HG02885 (cell line): Measurements from ENCODE around the gene ZNF610.
"Not testable (repeated sequence)": the region's sequence is repeated elsewhere in the genome, so short reads cannot be mapped to it uniquely, and the experiment has no call there.

Experiments
- ATAC-seq: cut with Tn5 transposase; IDR thresholded peaks from one replicate; pipeline ENCODE4 v1.9.1; 2021; ENCODE audit warnings: mild to moderate bottlenecking; ENCODE audit not compliant: unreplicated experiment, poor library complexity

ZNF610 gene

DNA sequence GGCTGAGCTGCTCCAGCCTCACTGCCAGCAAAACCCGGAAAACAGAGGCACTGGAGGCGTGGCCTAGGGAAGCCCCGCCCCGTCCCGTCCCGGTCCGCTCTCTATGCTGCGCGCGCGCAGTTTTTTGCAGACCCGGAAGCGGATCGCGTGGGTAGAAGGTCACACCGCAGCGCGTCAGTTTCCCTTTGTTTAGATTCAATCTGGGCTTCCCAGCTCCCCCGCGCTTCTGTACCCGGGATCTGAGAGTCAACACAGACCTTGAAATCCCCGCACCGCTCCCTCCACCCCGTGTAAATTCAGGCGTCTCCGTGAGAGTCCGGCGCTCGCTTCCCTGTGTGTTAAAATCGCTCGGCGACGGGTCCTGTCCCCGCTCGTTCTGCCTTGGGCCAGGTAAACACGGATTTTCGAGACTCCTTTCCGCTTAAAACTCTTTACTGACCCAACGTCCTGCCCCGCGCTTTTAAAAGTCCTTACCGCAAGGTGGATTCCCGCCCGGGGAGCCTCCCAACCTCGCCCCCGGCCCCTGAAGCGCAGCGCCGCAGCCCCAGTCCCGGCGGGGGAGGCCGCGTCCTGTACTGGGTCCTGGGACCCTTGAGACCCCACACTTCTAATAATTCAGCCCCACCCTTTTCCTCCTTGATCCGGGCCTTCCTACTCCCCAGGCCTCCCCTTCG lies at the start of gene ZNF610:
Gene ZNF610 (plus strand): TSS at position 127 of the 674 bp plus-strand sequence. CDS start 12,930 bp downstream, outside the sequence.
- no peak for ATAC-seq

DNA sequence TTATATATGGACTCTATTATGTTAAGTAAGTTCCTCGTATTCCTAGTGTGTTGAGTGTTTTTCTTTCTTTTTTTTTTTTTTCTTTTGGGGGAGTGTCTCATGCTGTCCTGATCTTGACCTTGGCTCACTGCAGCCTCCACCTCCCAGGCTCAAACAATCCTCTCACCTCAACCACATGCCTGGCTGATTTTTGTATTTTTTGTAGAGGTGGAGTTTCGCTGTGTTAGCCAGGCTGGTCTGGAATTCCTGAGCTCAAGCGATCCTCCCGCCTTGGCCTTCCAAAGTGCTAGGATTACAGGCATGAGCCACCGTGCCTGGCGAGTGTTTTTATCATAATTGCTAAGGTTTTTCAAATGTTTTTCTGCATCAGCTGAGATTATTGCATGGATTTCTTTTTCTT lies 49.8 kb upstream of the ZNF610 start:
- ATAC-seq = no peak

DNA sequence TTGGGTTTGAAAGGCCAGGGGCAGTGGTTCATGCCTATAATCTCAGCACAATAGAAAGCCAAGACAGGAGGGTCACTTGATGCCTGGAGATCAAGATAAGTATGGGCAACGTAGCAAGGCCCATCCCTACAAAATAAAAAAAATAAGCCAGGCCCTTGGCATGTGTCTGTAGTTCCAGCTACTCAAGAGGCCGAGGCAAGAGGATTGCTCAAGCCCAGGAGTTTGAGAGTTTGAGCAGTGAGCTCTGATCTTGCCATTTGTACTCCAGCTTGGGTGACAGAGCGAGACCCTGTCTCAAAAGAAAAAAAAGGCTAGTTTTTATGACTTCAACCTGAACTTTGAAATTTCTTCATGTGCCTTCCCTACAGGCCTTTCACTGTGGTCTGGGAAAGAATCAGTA lies 44.3 kb upstream of the ZNF610 start:
- no peak for ATAC-seq

DNA sequence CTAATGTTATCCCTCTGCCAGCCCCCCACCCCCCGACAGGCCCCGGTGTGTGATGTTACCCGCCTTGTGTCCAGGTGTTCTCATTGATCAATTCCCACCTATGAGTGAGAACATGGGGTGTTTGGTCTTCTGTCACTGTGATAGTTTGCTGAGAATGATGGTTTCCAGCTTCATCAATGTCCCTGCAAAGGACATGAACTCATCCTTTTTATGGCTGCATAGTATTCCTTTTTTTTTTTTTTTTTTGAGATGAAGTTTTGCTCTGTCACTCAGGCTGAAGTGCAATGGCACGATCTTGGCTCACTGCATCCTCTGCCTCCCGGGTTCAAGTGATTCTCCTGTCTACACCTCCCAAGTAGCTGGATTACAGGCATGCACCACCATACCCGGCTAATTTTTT lies 43.1 kb upstream of the ZNF610 start:
- ATAC-seq = not testable (repeated sequence)

DNA sequence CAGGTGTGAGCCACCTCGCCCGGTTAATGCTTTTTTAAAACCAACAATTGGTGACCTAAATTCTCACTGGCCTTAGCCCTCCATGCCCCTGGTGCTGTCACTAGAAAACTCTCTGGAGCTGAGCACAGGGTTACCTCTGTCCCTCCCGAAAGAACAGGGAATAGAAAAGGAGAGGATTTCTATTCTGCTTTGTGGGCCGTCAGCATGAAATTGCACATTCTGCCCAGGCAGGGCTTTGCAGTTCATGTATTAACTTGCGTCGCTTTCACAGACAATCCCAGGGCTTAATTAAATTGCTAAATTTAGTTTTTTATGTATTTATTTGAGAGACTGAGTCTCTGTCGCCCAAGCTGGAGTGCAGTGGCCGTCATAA lies 39.7 kb upstream of the ZNF610 start:
- ATAC-seq = peak; percentile 11

DNA sequence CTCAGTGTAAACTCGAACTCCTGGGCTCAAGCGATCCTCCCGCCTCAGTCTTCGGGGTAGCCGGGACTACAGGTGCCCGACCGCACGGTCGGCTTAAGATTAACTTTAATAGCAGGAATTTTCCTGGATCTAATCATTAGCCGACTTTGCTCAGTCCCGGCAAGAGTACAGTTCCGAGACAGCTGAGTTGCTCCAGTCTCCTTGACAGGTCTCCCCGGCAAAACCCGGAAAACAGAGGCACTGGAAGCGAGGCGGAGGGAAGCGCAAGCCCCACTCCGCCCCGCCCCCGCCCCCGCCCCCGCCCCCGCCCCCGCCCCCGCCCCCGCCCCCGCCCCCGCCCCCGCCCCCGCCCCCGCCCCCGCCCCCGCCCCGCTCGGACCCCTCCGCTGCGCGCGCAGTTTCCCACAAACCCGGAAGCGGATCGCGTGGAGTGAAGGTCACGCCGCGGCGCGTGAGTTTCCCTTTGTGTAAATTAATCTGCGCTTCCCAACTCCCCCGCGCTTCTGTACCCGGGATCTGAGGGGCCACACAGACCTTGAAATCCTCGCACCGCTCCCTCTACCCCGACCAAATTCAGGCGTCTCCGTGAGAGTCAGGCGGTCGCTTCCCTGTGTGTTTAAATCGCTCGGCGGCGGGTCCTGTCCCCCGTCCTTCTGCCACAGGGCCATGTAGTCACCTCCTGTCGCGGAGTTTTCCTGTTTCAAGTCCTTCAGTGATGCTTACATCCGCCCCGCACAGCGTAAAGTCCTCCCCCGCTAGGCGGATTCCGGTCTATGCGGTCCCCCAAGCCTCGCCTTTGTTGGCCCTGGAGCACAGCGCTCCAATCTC lies 39.1 kb upstream of the ZNF610 start, which contains the start of gene ZNF480:
Gene ZNF480 (plus strand): TSS at position 397 of the 828 bp plus-strand sequence. CDS start 3,244 bp downstream, outside the sequence.
- ATAC-seq = peak; percentile 56

DNA sequence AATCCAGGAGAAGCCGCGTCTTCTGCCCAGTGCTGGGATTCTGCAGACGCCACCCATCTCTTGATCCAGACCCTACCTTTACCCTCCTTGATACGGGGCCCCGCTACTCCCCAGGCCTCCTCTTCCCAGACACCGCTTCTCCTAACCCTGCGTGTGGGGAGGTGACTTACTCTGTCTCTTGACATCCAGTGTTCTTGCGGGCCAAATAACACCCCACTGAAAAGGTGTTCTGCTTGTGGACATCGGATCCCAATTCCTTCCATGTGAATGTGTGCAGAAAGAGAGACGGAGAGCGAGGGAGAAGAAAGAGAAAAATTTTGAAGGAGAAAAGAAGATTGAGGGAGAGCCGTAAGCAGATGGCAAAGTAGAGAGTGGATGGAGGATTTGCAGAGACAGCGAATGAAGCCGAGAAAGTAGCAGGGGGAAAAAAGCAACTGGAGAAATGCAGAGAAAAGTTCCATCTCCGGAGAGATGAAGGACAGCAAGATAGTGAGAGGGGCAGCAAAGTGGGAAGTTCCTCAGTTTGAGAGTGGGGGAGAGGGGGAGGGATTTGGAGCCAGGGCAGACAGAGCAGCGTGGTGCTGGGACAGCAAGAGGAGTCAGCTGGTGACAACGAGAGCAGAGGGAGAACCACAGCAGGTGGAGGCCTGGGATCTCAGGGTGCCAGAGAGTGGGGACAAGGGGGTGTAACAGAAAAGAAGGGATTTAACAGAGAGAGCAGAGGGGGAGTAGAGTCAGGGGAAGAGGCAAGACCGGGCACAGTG lies 38.3 kb upstream of the ZNF610 start:
- ATAC-seq = peak; percentile 23

DNA sequence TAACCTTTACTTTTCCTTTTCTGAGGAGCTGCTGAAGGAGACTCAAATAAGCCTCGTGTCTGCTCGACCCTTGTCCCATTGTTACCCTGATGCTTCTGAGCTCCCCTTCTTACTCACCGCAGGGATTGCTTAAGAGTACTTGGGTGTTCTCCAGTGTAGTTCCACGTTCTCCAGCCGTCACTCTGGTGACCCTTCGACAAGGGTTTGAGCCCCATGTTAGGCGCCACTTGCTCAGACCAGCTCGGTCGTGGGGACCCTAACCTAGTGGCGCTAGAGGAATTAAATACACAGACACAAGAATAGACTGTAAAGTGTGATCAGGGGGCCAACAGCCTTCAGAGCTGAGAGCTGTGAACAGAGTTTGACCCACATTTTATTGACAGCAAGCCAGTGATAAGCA lies 28.8 kb upstream of the ZNF610 start:
- ATAC-seq = no peak

DNA sequence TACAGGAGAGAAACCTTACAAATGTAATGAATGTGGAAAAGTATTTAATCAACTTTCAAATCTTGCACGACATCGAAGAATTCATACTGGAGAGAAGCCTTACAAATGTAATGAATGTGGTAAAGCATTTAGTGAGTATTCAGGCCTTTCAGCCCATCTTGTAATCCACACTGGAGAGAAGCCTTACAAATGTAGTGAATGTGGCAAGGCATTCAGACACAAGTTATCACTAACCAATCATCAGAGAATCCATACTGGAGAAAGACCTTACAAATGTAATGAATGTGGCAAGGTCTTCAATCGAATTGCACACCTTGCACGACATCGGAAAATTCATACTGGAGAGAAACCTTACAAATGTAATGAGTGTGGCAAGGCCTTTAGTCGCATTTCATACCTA lies 13.6 kb upstream of the ZNF610 start:
- ATAC-seq = no peak

DNA sequence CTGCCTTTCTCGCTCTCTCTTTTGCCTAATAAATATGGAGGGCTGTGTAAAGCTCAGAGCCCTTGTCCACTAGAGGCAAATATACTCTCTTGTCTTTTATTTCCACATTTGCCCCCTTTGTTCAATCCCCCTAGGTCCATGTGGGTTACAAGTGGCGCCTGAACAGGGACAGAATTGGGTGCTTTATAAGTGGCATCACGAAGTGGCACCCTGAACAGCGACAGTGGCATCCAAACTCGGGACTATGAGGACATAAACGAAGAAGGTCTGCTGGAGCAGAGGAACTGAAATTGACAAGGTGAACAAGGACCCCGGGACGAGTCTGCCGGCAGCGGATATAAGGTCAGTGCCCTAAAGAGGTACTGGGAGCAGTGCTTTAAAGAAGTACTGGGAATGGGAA lies 4.3 kb upstream of the ZNF610 start:
- no peak for ATAC-seq

DNA sequence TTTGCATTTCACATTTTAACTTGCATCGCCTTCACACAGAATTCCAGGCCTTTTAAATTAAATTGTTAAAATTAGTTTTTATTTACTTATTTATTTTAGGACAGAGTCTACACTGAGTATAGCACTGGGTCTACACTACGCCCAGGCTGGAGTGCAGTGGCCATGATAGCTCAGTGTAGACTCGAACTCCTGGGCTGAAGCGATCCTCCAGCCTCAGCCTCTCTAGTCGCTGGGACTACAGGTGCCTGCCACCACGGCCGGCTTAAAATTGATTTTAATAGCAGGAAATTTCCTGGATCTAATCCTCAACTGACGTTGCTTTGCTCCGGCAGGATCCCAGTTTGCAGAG lies 301 bp upstream of the ZNF610 start:
- no peak for ATAC-seq

DNA sequence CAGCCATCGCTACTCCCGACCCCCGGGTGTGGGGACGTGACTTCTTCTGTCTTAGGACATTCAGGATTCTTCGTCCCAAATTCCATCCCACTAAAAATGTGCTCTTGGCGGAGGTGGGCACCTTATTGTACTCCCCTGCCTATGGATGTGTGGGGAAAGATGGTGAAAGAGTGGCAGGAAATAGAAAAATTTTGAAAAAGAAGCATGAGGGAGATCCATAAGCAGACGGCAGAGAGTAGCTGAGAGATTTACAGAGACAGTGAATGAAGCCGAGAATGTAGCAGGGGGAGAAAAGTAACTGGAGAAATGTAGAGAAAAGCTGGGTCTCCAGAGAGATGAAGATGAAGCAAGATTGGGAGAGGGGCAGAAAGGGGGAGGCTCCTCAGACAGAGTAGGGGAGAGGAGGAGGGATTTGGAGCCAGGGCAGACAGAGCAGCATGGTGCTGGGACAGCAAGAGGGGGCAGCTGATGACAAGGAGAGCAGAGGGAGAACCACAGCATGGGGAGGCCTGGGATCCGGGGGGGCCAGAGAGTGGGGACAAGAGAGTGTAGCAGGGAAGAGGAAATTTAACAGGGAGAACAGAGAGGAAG lies 843 bp downstream of the ZNF610 start:
- ATAC-seq = no peak

DNA sequence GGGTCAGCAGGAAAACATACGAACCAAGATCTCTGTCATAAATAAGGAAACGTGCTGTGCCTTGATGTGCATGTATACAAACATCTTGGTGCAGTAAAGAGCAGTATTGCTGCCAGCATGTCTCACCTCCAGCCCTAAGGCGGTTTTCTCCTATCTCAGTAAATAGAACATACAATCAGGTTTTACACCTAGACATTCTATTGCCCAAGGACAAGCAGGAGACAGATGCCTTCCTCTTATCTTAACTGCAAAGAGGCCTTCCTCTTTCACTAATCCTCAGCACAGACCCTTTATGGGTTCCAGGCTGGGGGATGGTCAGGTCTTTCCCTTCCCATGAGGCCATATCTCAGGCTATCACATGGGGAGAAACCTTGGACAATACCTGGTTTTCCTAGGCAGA lies 3.0 kb downstream of the ZNF610 start:
- ATAC-seq = not testable (repeated sequence)

DNA sequence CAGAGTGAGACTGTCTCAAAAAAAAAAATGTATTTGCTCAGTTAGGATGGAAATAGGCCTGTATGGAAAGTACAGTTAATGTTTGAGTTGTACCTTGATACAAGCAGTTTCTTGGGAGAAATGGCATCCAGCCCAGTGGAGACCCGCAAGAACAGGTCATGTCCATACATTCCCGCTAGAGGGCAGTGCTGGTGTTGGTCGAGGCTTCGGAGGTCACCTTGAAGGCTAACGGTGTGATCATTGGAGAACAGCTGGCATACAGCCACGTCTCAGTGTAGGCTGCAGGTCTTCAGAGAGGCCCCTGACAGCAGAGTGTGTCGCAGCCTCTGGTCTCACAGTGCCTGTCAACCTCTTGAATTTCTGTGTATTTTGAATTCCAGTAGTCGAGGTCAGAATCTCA lies 7.5 kb downstream of the ZNF610 start:
- ATAC-seq = no peak

DNA sequence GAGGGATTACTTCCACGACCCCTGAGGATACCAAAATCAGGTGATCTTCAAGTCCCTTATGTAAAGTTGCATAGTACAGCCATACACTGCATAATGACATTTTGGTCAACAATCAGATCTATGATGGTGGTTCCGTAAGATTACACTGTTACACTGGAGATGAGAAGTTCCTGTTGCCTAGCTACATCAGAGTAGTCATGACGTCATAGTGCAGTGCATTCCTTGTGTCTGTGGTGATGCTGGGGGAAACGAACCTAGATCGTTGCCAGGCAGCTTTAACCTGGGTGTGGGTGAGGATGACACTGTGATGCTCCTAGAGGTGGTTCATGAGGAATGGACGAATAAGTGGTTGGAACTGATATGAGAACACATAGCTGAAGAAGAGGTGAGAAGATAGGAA lies 9.1 kb downstream of the ZNF610 start:
- no peak for ATAC-seq

DNA sequence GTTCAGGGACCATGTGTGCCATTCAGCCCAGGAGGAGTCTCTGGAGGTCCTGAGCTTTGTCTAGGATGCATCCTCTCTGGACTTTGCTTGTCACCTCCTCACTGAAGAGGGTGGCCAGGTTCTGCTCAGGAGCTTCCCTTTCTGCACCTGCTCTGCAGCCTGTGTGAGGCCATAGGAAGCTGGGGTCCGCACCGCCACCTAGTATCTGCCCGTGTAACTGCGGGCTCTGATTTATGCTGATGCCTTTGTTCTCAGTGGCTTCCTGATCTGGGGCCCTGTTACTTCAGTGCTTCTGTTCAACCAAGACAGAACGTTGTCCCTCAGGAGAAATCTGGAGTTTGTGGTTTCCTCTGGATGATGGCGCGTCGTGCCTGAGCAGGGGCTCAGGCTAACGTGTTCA lies 15.5 kb downstream of the ZNF610 start:
- no peak for ATAC-seq

DNA sequence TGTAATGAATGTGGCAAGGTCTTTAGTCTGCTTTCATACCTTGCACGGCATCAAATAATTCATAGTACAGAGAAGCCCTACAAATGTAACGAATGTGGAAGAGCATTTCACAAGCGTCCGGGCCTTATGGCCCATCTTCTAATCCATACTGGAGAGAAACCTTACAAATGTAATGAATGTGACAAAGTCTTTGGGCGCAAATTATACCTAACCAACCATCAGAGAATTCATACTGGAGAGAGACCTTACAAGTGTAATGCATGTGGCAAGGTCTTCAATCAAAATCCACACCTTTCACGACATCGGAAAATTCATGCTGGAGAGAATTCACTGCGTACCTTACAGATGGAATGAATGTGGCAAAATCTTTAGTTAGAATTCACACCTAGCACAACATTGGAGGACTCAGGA lies 30.4 kb downstream of the ZNF610 start:
- ATAC-seq = no peak

DNA sequence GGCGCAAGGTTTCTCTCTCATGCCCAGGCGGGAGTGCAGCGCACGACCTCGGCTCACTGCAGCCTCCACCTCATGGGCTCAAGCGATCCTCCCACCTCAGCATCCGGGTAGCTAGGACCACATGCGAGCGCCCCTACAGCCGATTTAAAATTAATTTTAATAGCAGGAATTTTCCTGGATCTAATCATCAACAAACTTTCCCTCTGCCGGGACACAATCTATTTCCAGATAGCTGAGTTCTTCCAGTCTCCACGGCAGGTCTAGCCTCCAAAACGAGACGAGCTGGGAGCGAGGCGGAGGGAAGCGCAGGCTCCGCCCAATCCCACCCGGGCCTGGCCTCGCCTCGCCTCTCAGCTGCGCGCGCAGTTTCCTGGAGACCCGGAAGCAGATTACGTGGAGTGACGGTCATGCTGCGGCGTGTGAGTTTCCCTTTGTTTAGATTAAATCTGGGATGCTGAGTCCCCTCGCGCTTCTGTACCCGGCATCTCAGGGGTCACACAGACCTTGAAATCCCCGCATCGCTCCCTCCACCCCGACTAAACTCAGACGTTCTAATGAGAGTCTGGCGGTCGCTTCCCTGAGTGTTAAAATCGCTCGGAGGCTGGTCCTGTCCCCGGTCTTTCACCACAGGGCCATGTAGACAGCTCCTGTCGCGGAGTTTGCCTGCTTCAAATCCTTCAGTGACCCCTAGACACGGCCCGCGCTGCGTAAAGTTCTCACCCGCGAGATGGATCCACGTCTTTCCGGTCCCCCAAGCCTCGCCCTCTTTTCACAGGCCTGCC lies 33.7 kb downstream of the ZNF610 start, which contains the start of gene ZNF880:
Gene ZNF880 (plus strand): TSS at position 365 of the 782 bp plus-strand sequence. CDS start 43 bp downstream, at position 408.
- no peak for ATAC-seq

DNA sequence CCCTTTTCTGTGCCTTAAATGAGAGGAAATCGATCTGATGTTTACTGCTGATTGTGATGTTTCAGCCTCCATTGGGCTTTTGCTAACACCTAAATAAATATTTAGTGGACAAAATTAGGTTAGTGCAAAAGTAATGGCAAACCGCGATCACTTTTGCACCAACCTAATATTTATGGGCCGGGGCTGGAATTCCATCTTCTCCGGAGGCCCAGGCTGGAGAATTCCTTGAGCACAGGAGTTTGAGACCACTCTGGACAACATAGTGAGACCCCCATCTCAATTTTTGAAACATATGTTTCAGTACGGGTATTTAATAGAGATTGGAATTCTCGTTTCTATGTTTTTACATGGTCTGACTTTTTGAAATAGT lies 34.3 kb downstream of the ZNF610 start:
- no peak for ATAC-seq

DNA sequence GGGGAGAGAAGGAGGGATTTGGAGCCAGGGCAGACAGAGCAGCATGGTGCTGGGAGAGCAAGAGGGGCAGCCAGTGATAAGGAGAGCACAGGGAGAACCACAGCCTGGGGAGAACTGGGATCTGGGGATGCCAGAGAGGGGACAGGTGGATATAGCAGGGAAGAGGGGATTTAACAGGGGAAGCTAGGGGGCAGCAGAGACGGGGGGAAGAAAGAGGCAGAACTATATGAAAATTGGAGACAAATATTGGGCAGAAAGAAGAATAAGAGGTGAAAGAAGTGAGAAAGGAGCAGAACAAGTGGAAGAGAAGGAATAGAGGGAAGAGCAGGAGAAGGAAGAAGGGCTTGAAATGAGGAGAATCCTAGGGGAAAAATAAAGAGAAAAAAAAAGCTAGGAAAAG lies 55.1 kb downstream of the ZNF610 start:
- no peak for ATAC-seq
